ENCODE measurements around the gene FITM2. TPM values are rescaled to one million over a fixed set of nuclear protein-coding genes. Genes with fewer than 3 reads are reported as not detected.
"Not testable (repeated sequence)": the region's sequence is repeated elsewhere in the genome, so short reads cannot be mapped to it uniquely, and the experiment has no call there.

FITM2 gene
- total and polyA plus RNA-seq, 5 experiments from 2014 or later, result 0.72 to 8.1 (median 2.4) TPM

DNA sequence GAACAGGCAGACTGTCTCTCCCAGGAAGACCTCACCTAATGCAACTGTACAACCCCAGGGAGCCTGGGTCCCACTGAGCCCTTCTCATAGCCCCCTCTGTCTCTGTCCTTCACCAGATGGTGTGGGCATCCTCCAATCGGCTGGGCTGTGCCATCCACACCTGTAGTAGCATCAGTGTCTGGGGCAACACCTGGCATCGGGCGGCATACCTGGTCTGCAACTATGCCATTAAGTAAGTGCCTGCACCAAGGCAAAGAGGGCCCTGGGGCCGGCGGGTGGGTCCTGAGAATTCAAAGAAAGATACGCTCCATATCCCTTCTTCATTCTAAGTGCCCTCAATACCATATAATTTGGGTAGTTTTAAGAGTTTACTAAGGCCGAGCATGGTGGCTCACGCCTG is 34.1 kb upstream of the FITM2 start:
- Mint-ChIP-seq H3K4me3 (no peak overlapping the region), H3K36me3 (no peaks in the 10 kb centered on the region), H3K27me3 (peaks cover 0 to 9% (median 2%) of the 10 kb centered on the region in 5 donors), H3K4me1 (no peaks in the 10 kb centered on the region), H3K9me3 (no peaks in the 10 kb centered on the region), H3K27ac (no peak overlapping the region)
- POLR2A ChIA-PET, result no interaction called here
- DNase-seq (no peak), ATAC-seq (no peak)

DNA sequence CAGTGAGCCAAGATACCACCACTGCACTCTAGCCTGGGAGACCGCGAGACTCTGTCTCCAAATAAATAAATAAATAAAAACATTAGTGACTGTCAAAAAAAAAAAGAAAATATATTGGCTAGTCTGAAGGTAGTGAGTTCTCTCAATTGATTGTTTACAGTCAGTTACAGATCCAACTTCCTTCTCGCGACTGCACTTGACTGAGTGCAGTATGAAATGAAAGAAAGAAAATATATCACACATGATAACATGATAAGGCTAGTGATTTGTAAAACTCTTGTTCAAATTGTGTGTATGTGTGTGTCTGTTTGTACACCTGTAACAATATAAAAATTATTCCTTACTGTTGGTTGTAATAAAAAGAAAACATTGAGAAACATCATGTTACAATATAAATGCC is 33.7 kb upstream of the FITM2 start:
- H3K27me3 Mint-ChIP-seq, result peaks cover 0 to 9% (median 2%) of the 10 kb centered on the region in 5 donors
- no peaks in the 10 kb centered on the region for H3K9me3 Mint-ChIP-seq
- ATAC-seq (no peak), DNase-seq (no peak)
- no peak overlapping the region for H3K4me3 Mint-ChIP-seq
- no peak overlapping the region for H3K27ac Mint-ChIP-seq
- H3K4me1 Mint-ChIP-seq, result no peaks in the 10 kb centered on the region
- POLR2A ChIA-PET, result no interaction called here
- no peaks in the 10 kb centered on the region for H3K36me3 Mint-ChIP-seq

DNA sequence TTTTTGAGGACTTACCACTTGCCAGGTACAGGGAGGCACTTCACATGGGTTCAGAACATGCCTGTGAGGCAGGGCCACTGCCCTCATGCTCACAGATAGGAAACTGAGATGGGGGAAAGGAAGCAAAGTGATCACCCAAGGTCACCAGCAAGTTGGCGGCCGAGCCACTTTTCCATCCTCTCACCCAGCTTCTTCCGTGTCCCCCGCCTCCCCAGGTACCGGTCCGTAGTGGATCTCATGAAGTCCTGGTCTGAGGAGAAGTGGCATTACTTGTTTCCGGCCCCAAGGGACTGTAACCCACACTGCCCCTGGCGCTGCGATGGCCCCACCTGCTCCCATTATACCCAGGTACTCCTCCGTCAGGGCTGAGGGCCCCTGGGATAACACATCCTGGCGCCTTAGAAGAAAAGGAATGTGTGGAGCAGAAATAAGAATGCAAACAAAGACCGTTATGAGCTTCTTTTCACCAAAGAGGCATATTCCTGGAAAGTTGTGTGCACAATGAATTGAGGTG is 32.2 kb upstream of the FITM2 start:
- no peak for DNase-seq
- Mint-ChIP-seq H3K27ac (no peak overlapping the region), H3K4me3 (no peak overlapping the region), H3K27me3 (peaks cover 0 to 9% (median 2%) of the 10 kb centered on the region in 5 donors), H3K36me3 (no peaks in the 10 kb centered on the region), H3K9me3 (no peaks in the 10 kb centered on the region), H3K4me1 (no peaks in the 10 kb centered on the region)
- ATAC-seq, result no peak
- POLR2A ChIA-PET, result no interaction called here

DNA sequence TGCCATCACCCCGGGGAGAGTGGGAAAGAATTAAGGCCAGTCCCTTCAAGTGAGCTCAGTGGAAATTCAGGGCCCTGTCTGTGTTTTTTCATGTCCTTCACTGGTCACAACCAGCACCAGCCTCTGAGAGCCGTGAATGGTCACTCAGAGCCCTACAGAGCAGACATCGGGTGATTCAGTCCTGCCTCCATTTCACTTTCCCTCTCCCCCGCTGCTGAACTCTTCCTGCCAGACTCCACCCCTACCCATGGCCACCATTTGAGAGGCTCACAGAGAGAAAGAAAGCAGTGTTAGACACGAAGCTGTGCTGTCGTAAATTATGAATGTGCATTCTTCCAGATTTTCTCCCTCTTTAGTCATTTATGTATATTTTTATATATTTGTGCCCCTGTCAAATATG is 31.2 kb upstream of the FITM2 start:
- Mint-ChIP-seq H3K27me3 (peaks cover 0 to 9% (median 3%) of the 10 kb centered on the region in 5 donors), H3K9me3 (no peaks in the 10 kb centered on the region), H3K4me1 (no peaks in the 10 kb centered on the region), H3K36me3 (no peaks in the 10 kb centered on the region), H3K27ac (peak overlapping the region in 2 of 10 donors; percentile 51 to 56), H3K4me3 (no peak overlapping the region)
- POLR2A ChIA-PET, result no interaction called here
- ATAC-seq, result no peak
- no peak for DNase-seq

DNA sequence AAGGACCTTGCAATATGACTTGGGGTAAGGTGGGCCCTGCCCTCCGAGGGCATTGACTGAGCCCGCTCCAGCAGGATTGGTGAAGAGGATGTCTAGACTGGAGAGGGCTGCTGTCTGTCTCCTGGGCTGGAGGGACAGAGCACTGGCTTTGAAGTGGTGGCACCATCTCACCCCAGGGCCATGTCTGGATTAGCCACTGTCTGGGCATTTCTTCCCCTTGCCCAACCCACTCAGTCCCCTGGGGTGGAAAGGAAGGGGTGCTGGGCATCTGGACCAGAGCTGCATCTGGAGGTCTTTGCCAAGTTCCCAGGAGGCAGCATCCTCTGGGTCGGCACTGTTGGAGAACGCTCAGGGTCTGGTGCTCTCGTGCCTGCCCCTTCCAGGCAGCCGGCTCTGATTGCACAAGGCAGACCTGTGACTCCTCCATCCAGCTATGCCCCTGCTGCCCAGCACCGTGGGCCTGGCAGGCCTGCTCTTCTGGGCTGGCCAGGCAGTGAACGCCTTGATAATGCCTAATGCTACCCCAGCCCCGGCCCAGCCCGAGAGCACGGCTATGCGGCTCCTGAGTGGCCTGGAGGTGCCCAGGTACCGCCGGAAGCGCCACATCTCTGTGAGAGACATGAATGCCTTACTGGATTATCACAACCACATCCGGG is 25.9 kb upstream of the FITM2 start, which contains the start of gene R3HDML:
TSS of gene R3HDML (plus strand) at position 319 of the 656 bp plus-strand sequence. CDS start at position 434, 115 bp downstream.
- H3K27ac Mint-ChIP-seq, result no peak within 1 kb of the TSS

DNA sequence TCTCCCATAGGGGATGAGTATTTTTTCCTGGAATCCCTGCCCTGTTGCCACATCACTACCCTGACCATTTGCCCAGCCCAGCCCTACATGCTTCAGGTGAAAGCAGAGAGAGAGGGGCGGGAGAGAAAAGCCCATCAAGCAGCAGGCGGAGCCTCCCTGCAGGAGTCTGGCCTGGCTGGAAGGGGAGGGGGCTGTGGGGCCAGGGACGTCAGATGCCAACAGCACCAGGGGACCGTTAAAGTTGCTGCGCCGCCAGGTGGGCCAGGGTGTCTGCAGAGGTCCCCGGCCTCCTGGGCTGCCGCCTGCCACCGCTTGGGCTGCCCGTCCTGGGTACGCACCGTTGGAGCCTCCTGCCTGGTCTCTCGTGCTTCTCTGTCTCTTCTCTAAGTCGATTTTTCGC is 25.1 kb upstream of the FITM2 start:
- no peaks in the 10 kb centered on the region for H3K4me1 Mint-ChIP-seq
- no peaks in the 10 kb centered on the region for H3K36me3 Mint-ChIP-seq
- POLR2A ChIA-PET, result no interaction called here
- no peaks in the 10 kb centered on the region for H3K9me3 Mint-ChIP-seq
- no peak overlapping the region for H3K27ac Mint-ChIP-seq
- ATAC-seq (no peak), DNase-seq (no peak)
- no peak overlapping the region for H3K4me3 Mint-ChIP-seq
- H3K27me3 Mint-ChIP-seq, result peaks cover 0 to 20% (median 10%) of the 10 kb centered on the region in 5 donors

More for the DNA sequence above, 25.9 kb upstream of the FITM2 start, which contains the start of gene R3HDML:
- H3K4me3 Mint-ChIP-seq, result no peak within 1 kb of the TSS
- no peaks in the 10 kb centered on the region for H3K4me1 Mint-ChIP-seq
- no peaks in the 10 kb centered on the region for H3K36me3 Mint-ChIP-seq
- no peak for ATAC-seq
- H3K9me3 Mint-ChIP-seq, result no peaks in the 10 kb centered on the region
- DNase-seq, result no peak
- POLR2A ChIA-PET, result no interaction called here
- peaks cover 0 to 20% (median 9%) of the 10 kb centered on the region in 5 donors for H3K27me3 Mint-ChIP-seq

DNA sequence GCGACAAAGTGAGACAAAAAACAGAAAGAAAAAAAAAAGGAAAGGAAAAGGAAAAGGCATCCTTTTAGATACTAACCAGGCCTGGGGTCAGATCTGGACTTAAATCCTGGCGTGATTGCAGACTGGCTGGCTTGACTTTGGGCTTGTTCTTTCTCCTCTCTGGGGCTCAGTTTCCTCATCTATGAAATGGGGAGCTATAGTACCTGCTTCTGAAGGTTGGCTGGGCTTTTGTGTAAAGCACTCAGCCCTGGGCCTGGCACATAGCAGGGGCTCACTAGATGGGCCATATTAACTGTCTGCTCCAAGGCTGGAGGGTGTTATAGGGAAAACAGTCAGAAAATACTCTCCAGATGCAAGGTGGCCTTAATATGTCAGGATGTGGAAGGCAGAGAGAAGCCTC is 24.7 kb upstream of the FITM2 start:
- ATAC-seq, result no peak
- no peak overlapping the region for H3K4me3 Mint-ChIP-seq
- DNase-seq, result no peak
- no peaks in the 10 kb centered on the region for H3K4me1 Mint-ChIP-seq
- H3K9me3 Mint-ChIP-seq, result no peaks in the 10 kb centered on the region
- POLR2A ChIA-PET, result no interaction called here
- peak overlapping the region in 1 of 10 donors; percentile 75 for H3K27ac Mint-ChIP-seq
- H3K27me3 Mint-ChIP-seq, result peaks cover 0 to 20% (median 10%) of the 10 kb centered on the region in 5 donors
- no peaks in the 10 kb centered on the region for H3K36me3 Mint-ChIP-seq

DNA sequence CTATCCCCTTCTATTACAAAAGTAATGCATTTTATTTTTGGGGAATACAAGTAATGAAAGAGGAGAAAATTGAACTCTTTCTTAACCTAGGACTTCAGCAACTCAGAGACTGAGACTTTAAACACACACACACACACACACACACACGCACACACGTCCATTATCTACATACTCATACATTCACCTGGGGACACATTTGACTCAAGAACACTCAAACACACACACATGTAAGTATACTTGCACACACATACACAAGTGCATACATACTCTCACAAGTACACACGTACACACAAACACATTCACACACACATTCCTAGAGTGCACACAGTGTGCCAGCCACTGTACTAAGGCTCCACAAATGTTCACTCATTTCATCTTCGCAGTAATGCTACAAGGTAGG is 23.7 kb upstream of the FITM2 start:
- H3K4me1 Mint-ChIP-seq, result no peaks in the 10 kb centered on the region
- peaks cover 0 to 20% (median 10%) of the 10 kb centered on the region in 5 donors for H3K27me3 Mint-ChIP-seq
- H3K4me3 Mint-ChIP-seq, result no peak overlapping the region
- POLR2A ChIA-PET, result no interaction called here
- H3K27ac Mint-ChIP-seq, result peak overlapping the region in 1 of 10 donors; percentile 67
- DNase-seq (no peak), ATAC-seq (no peak)
- H3K9me3 Mint-ChIP-seq, result no peaks in the 10 kb centered on the region
- H3K36me3 Mint-ChIP-seq, result no peaks in the 10 kb centered on the region

DNA sequence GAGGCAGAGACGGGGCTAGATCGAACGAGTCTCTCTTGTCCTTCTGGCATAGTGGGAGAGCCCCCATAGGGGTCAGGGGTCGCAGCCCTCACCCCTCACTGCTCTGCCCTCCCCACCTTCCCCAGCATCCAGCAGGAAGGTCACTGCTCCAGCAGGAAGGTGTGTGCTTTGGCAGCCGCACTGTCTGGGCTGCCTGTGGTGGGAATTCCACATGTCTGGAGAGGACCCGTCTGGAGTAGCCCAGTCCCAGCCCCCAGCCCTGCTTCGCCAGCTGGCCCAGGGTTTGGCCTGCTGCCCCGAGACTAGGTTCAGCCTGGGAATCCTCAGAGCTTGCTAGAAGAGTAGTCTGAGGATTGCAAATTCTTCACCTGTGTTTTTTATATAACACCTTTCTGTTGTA is 23.3 kb upstream of the FITM2 start:
- DNase-seq (no peak), ATAC-seq (no peak)
- no peaks in the 10 kb centered on the region for H3K36me3 Mint-ChIP-seq
- peaks cover 0 to 20% (median 10%) of the 10 kb centered on the region in 5 donors for H3K27me3 Mint-ChIP-seq
- no peak overlapping the region for H3K4me3 Mint-ChIP-seq
- POLR2A ChIA-PET, result no interaction called here
- no peaks in the 10 kb centered on the region for H3K9me3 Mint-ChIP-seq
- H3K4me1 Mint-ChIP-seq, result no peaks in the 10 kb centered on the region
- no peak overlapping the region for H3K27ac Mint-ChIP-seq

DNA sequence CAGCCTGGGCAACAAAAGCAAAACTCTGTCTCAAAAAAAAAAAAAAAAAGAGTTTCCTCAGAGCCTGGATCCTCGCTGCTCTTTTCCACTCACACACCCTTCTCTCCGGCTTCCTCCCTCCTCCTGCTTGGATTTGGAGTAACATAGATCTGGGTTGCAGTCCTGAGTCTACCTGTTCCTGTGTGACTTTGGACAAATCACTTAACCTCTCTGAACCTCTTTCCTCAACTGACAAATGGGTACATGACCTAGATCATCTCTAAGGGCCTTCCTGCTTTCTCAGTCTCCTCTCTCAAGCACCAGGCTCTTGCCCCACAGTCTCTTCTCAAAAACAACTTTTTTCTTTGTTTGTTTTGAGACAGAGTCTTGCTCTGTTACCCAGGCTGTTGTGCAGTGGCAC is 20.2 kb upstream of the FITM2 start:
- POLR2A ChIA-PET, result interaction anchor here (0.6 kb wide), 1 partner anchor 187 kb away, joined by 4 read pairs; no protein-coding TSS in a partner anchor
- no peaks in the 10 kb centered on the region for H3K9me3 Mint-ChIP-seq
- DNase-seq, result no peak
- H3K36me3 Mint-ChIP-seq, result no peaks in the 10 kb centered on the region
- H3K27ac Mint-ChIP-seq, result no peak overlapping the region
- peaks cover 0 to 6% (median 4%) of the 10 kb centered on the region in 4 donors for H3K4me1 Mint-ChIP-seq
- H3K27me3 Mint-ChIP-seq, result peaks cover 0 to 16% (median 7%) of the 10 kb centered on the region in 5 donors
- no peak for ATAC-seq
- no peak overlapping the region for H3K4me3 Mint-ChIP-seq

DNA sequence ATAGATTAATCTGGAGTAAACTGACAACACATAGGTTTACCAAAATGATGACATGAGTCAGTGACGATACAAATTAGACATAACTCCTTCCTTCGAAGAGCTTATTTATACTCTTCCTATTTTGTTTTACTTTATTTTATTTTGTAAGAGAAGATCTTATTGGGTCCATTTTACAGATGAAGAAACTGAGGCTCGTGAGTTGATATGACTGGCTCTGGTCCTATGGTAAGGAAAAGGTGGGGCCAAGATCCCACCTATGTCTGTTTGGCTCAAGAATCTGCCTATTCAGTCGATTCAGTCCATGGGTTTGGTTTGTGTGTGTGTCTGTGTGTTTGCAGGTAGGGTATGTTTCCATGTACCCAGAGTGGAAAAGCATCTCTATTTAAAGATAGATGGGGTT is 17.4 kb upstream of the FITM2 start:
- ATAC-seq (no peak), DNase-seq (no peak)
- POLR2A ChIA-PET, result no interaction called here
- H3K27me3 Mint-ChIP-seq, result peaks cover 0 to 14% (median 2%) of the 10 kb centered on the region in 5 donors
- H3K4me3 Mint-ChIP-seq, result peak overlapping the region in 7 of 10 donors; percentile 20 to 76 (median 40)
- no peaks in the 10 kb centered on the region for H3K9me3 Mint-ChIP-seq
- H3K4me1 Mint-ChIP-seq, result peaks cover 0 to 6% (median 5%) of the 10 kb centered on the region in 4 donors
- no peaks in the 10 kb centered on the region for H3K36me3 Mint-ChIP-seq
- H3K27ac Mint-ChIP-seq, result peak overlapping the region in 1 of 10 donors; percentile 67

DNA sequence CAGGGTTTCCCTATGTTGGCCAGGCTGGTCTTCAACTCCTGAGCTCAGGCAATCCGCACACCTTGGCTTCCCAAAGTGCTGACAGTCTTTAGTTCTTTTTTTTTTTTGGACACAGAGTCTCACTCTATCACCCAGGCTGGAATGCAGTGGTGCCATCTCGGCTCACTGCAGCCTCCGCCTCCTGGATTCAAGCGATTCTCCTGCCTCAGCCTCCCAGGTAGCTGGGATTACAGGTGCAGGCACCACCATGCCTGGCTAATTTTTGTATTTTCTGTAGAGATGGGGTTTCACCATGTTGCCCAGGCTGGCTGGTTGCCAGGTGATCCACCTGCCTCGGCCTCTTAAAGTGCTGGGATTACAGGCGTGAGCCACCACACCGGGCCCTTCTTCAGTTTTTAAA is 16.7 kb upstream of the FITM2 start:
- ATAC-seq, H3K36me3 Mint-ChIP-seq, DNase-seq, POLR2A ChIA-PET, H3K9me3 Mint-ChIP-seq, H3K4me1 Mint-ChIP-seq: not testable (repeated sequence)
- peak overlapping the region in 7 of 10 donors; percentile 10 to 82 (median 67) for H3K4me3 Mint-ChIP-seq
- peak overlapping the region in 1 of 10 donors; percentile 94 for H3K27ac Mint-ChIP-seq
- peaks cover 0 to 14% (median 0%) of the 10 kb centered on the region in 5 donors for H3K27me3 Mint-ChIP-seq

DNA sequence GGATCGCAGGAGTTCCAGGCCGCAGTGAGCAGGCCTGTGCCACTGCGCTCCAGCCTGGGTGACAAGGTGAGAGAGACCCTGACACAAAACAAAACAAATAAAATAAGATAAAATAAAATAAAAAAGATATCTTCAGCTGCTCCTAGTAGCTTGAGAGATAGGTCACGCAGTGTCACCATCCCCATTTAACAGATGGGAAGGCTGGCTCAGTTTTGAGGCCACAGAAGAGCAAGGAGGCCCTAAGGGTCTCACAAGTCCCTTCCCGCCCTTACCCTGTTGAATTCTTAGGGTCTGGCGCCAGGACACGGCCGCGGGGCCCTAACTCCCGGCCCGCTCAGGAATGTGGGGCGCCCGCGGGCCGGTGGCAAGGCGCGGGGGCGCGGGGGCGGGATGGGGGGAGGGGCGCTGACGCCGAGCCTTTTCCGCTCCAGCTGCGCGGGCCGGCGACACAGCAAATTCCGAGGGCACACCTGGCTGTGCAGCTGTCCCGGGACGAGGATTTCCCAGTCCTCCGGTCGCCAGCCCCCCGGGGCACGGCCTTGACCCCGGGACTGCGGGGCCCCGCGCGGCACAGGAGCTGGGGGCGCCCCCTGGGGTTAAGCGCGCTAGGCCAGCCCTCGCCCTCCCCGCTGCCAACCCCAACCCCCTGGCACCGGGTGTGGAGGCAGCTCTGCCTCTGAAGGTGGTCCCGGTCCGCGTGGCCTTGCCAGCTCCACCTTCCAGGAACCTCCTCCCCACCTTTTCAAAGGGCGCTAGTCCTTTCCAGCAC is 15.6 kb upstream of the FITM2 start:
- DNase-seq, result peak in 6 of 10 donors; percentile 15 to 32 (median 20)
- Mint-ChIP-seq H3K9me3 (no peaks in the 10 kb centered on the region), H3K27me3 (peaks cover 0 to 12% (median 0%) of the 10 kb centered on the region in 5 donors), H3K4me3 (peak overlapping the region; percentile 45 to 83 (median 68)), H3K4me1 (peaks cover 0 to 6% (median 5%) of the 10 kb centered on the region in 4 donors), H3K36me3 (no peaks in the 10 kb centered on the region), H3K27ac (peak overlapping the region in 1 of 10 donors; percentile 68)
- POLR2A ChIA-PET, result interaction anchor here (1.7 kb wide), 1 partner anchor 108 kb away, joined by 4 read pairs; no protein-coding TSS in a partner anchor
- peak; percentile 79 to 93 for ATAC-seq
